A673 (cell line): ENCODE data around the gene S100A3. TPM values are rescaled to one million over a fixed set of nuclear protein-coding genes. Genes with fewer than 3 reads are reported as not detected.

Source experiments
- BruUV-seq: library from RNA; stranded (reverse); fragments of 400-500 nt; replicated peaks from 2 replicates; lab custom pipeline; 2021; lab: Mats Ljungman, UMichigan
- CTCF ChIA-PET: fragments of 300-600 bp; sonication (Branson Sonifier 250); formaldehyde crosslinking; loops from one replicate; lab custom pipeline; 2022; ENCODE audit warnings: antibody characterized with exemption; lab: Charles Lee
- POLR2A ChIA-PET: fragments of 300-600 bp; sonication (Branson Sonifier 250); formaldehyde crosslinking; loops from one replicate; lab custom pipeline; 2022; ENCODE audit warnings: antibody characterized with exemption; ENCODE audit not compliant: low non-redundant PET; lab: Charles Lee
- DNase-seq: peaks from one replicate; pipeline ENCODE4 v3.0.0-alpha.2; 2015; ENCODE audit warnings: low spot score
- H3K27ac ChIP-seq: fragments of 200-600 bp; sonication (generic); 2 replicates; pipeline ENCODE4 v1.5.1; 2016; ENCODE audit warnings: mixed run types, low read depth, mild to moderate bottlenecking, mixed read lengths, antibody characterized with exemption, low read length; ENCODE audit not compliant: poor library complexity, severe bottlenecking
- H3K27me3 ChIP-seq: fragments of 200-600 bp; sonication (generic); replicated peaks from 2 replicates; pipeline ENCODE4 v1.6.1; 2017; ENCODE audit warnings: mixed run types, low read depth, mild to moderate bottlenecking, mixed read lengths, antibody characterized with exemption, low read length; ENCODE audit not compliant: insufficient read depth, poor library complexity
- H3K36me3 ChIP-seq: fragments of 200-600 bp; sonication (generic); 2 replicates; pipeline ENCODE4 v1.6.1; 2016; ENCODE audit warnings: mixed run types, mild to moderate bottlenecking, mixed read lengths, antibody characterized with exemption, low read length; ENCODE audit not compliant: insufficient read depth, poor library complexity, severe bottlenecking
- H3K4me1 ChIP-seq: fragments of 200-600 bp; sonication (generic); 2 replicates; pipeline ENCODE4 v1.6.1; 2017; ENCODE audit warnings: mixed run types, mild to moderate bottlenecking, mixed read lengths, antibody characterized with exemption, low read length; ENCODE audit not compliant: insufficient read depth, poor library complexity, severe bottlenecking
- H3K4me3 ChIP-seq: fragments of 200-600 bp; sonication (generic); 2 replicates; pipeline ENCODE4 v1.5.1; 2016; ENCODE audit warnings: low read depth, mixed run types, mild to moderate bottlenecking, mixed read lengths, low read length; ENCODE audit not compliant: poor library complexity, severe bottlenecking
- H3K9me3 ChIP-seq: fragments of 200-600 bp; sonication (generic); 2 replicates; pipeline ENCODE4 v1.6.1; 2016; ENCODE audit warnings: mixed run types, low read depth, mild to moderate bottlenecking, mixed read lengths, antibody characterized with exemption, low read length; ENCODE audit not compliant: poor library complexity, severe bottlenecking
- EZH2 ChIP-seq: fragments of 200-600 bp; sonication (generic); IDR thresholded peaks from 2 replicates; pipeline ENCODE4 v1.6.1; 2017; ENCODE audit warnings: borderline replicate concordance, low read depth, mild to moderate bottlenecking, mixed read lengths, antibody characterized with exemption, low read length; ENCODE audit not compliant: poor library complexity, severe bottlenecking
- intact Hi-C: fragments of 100-400 bp; cut with micrococcal nuclease; formaldehyde crosslinking; loops from one replicate; pipeline ENCODE4 v1.10.0; 2022; ENCODE audit not compliant: unreplicated experiment
- total RNA-seq: library from RNA; stranded (reverse); gene quantifications from 2 replicates; pipeline ENCODE4 v1.2.3, GENCODE V29; 2021
- TF ChIP-seq, protein P1 (sequence below): fragments of 300-800, 200-600 bp; sonication (generic); conservative IDR thresholded peaks from 2 replicates; pipeline ENCODE4 v1.5.1; 2017; ENCODE audit warnings: low read depth, mild to moderate bottlenecking, antibody characterized with exemption, low read length, moderate library complexity, mixed read lengths

Gene S100A3
- total RNA-seq, 1 experiment from 2014 or later, result 0.99 TPM

DNA sequence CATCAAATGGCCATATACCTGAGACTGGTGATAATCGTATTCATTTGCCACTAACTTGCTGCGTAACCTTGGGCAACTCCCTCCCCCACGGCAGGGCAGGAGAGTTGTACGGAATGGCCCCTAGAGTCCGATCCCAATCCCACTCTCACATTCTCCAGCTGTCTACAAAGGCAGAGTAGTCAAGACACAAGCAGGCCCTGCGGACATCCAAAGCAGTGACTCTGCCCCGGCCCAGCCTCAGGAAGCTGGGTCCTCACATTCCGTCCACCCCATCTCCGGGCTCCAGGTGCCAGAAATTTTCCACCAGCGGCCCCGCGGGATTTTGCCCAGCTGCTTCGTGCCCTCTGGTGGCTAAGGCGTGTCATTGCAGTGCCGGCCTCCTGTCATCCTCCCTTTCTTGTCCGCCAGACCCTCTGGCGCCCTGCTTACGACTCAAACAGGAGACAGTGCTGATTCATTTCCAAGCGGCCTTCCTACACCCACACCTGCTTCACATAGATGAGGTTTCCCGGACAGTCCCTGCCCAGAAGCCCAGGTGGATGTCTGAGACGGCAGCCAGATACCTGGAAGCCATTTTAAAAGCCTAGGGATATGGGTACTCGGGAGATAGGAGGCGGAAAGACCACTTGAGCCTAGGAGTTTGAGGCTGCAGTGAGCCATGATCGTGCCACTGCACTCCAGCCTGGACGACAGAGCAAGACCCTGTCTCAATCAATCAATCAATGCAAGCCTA, 19.5 kb upstream of the S100A3 start:
- Histone ChIP-seq H3K4me1 (peaks cover 26% of the 10 kb centered on the region), H3K9me3 (no peaks in the 10 kb centered on the region), H3K27me3 (no peaks in the 10 kb centered on the region), H3K4me3 (no peak overlapping the region), H3K27ac (no peak overlapping the region), H3K36me3 (no peaks in the 10 kb centered on the region)
- ChIA-PET CTCF (interaction anchor here (0.7 to 1.7 kb wide), 8 partner anchors 24 to 409 kb away, joined by 3 to 14 read pairs (median 4); partner anchors contain the start of gene S100A6), POLR2A (interaction anchor here (0.6 kb wide), 1 partner anchor 765 kb away, joined by 7 read pairs; no protein-coding TSS in a partner anchor)
- DNase-seq, result peak; percentile 91
- no peak for TF ChIP-seq EZH2
- TF ChIP-seq, protein P1, sequence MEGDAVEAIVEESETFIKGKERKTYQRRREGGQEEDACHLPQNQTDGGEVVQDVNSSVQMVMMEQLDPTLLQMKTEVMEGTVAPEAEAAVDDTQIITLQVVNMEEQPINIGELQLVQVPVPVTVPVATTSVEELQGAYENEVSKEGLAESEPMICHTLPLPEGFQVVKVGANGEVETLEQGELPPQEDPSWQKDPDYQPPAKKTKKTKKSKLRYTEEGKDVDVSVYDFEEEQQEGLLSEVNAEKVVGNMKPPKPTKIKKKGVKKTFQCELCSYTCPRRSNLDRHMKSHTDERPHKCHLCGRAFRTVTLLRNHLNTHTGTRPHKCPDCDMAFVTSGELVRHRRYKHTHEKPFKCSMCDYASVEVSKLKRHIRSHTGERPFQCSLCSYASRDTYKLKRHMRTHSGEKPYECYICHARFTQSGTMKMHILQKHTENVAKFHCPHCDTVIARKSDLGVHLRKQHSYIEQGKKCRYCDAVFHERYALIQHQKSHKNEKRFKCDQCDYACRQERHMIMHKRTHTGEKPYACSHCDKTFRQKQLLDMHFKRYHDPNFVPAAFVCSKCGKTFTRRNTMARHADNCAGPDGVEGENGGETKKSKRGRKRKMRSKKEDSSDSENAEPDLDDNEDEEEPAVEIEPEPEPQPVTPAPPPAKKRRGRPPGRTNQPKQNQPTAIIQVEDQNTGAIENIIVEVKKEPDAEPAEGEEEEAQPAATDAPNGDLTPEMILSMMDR, result peak; percentile 98
- intact Hi-C loops, result loop anchor here (1.0 to 2.0 kb wide), 2 partner anchors 35 to 58 kb away; no protein-coding TSS in a partner anchor
- no TSS peak for BruUV-seq

DNA sequence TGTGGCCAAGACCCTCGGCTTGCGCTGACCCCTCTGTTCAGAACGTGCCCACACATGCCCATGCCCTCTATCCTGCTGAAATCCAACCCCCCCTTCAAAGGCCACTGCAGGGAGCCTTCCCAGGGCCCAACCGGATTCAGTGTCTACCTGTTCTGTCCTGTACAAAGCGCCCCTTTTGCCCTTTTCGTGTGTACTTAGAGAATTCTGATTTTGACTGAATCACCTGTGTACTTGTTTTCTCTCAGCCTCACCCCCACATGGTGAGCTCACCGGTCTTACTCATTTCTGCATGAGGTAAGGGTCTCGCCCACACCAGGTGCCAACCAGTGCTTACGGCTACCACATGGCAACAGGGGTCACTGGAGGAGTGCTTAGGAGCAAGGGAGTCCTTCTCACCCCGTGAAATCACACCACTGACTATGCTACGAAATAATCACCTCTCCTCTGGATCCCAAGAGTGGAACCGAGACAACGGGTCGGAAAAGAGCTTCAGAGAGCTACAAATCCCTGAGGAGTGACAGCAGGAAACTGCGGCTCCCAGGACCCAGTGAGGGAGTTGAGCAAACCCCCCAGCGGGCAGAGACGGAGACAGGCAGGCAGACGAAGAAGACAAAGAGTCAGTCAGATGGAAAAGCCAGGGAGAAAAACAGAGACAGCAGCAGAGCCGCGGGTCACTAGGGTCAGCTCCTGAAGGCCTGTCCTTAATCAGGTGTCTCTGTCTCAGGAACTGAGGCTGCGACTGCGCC, 18.7 kb upstream of the S100A3 start:
- Histone ChIP-seq H3K36me3 (no peaks in the 10 kb centered on the region), H3K9me3 (no peaks in the 10 kb centered on the region), H3K27me3 (no peaks in the 10 kb centered on the region), H3K4me1 (peaks cover 30% of the 10 kb centered on the region), H3K4me3 (no peak overlapping the region), H3K27ac (peak overlapping the region; percentile 11)
- POLR2A ChIA-PET, result interaction anchor here (0.6 kb wide), 1 partner anchor 765 kb away, joined by 7 read pairs; no protein-coding TSS in a partner anchor
- TSS peak; percentile 48 for BruUV-seq
- intact Hi-C loops, result loop anchor here (1.0 to 2.0 kb wide), 2 partner anchors 34 to 57 kb away; no protein-coding TSS in a partner anchor
- CTCF ChIA-PET, result interaction anchor here (0.7 to 1.7 kb wide), 8 partner anchors 23 to 410 kb away, joined by 3 to 14 read pairs (median 4); partner anchors contain the start of gene S100A6
- peak; percentile 41 for DNase-seq
- TF ChIP-seq, protein P1, result no peak
- TF ChIP-seq EZH2, result no peak
